CD4-positive, CD25-positive, alpha-beta regulatory T cell (primary cell): ENCODE data around the gene CTAGE4. TPM values are rescaled to one million over a fixed set of nuclear protein-coding genes. Genes with fewer than 3 reads are reported as not detected.

Experiments
- polyA plus RNA-seq, 4 donors: library from polyadenylated mRNA; unstranded; fragments of 300-500 nt; fragmentation: Illumina TruSeq; gene quantifications; one replicate each; pipeline ENCODE4 v1.2.3, GENCODE V29; 2021
- total RNA-seq: library from RNA; stranded (reverse); gene quantifications from one replicate; pipeline ENCODE4 v1.2.3, GENCODE V29; 2022

The CTAGE4 gene
- total and polyA plus RNA-seq, 5 donors from 2014 or later = 0.29 to 3.8 TPM; not detected in 3

Other genes starting within 250 kb of the CTAGE4 start
- not detected for gene OR2F2, start 248.2 kb upstream of the CTAGE4 start, total RNA-seq
- gene OR2F2, start 248.2 kb upstream of the CTAGE4 start, polyA plus RNA-seq = not detected
- not detected for gene OR2F1, start 228.6 kb upstream of the CTAGE4 start, total RNA-seq
- gene OR2F1, start 228.6 kb upstream of the CTAGE4 start, polyA plus RNA-seq = not detected
- gene OR6B1, start 183.1 kb upstream of the CTAGE4 start, total RNA-seq = not detected
- gene OR6B1, start 183.1 kb upstream of the CTAGE4 start, polyA plus RNA-seq = not detected
- not detected for gene OR2A5, start 134.5 kb upstream of the CTAGE4 start, total RNA-seq
- not detected for gene OR2A5, start 134.5 kb upstream of the CTAGE4 start, polyA plus RNA-seq
- not detected for gene OR2A25, start 113.7 kb upstream of the CTAGE4 start, total RNA-seq
- not detected for gene OR2A25, start 113.7 kb upstream of the CTAGE4 start, polyA plus RNA-seq
- not detected for gene OR2A12, start 97.2 kb upstream of the CTAGE4 start, total RNA-seq
- gene OR2A12, start 97.2 kb upstream of the CTAGE4 start, polyA plus RNA-seq = under 1 TPM in 1 of 4 donors, not detected in 3; 0.06 TPM
- not detected for gene OR2A2, start 73.9 kb upstream of the CTAGE4 start, total RNA-seq
- not detected for gene OR2A2, start 73.9 kb upstream of the CTAGE4 start, polyA plus RNA-seq
- not detected for gene OR2A14, start 60.3 kb upstream of the CTAGE4 start, total RNA-seq
- gene OR2A14, start 60.3 kb upstream of the CTAGE4 start, polyA plus RNA-seq = not detected
- 3.5 TPM for gene ARHGEF35, start 12.4 kb downstream of the CTAGE4 start, total RNA-seq
- gene ARHGEF35, start 12.4 kb downstream of the CTAGE4 start, polyA plus RNA-seq = 1 to 10 TPM; 1.7 to 4.2 (median 2.8) TPM
- gene OR2A42, start 56.1 kb downstream of the CTAGE4 start, total RNA-seq = 0.30 TPM
- gene OR2A42, start 56.1 kb downstream of the CTAGE4 start, polyA plus RNA-seq = under 1 TPM in 2 of 4 donors, not detected in 2; 0.14 to 0.24 TPM
- 6.0 TPM for gene OR2A7, start 81.3 kb downstream of the CTAGE4 start, total RNA-seq
- under 1 TPM; 0.17 to 0.98 (median 0.39) TPM for gene OR2A7, start 81.3 kb downstream of the CTAGE4 start, polyA plus RNA-seq
- gene CTAGE8, start 85.8 kb downstream of the CTAGE4 start, total RNA-seq = not detected
- under 1 TPM in 3 of 4 donors, not detected in 1; 0.35 to 0.54 (median 0.46) TPM for gene CTAGE8, start 85.8 kb downstream of the CTAGE4 start, polyA plus RNA-seq
- gene OR2A1, start 129.0 kb downstream of the CTAGE4 start, total RNA-seq = not detected
- under 1 TPM in 3 of 4 donors, not detected in 1; 0.20 to 0.87 (median 0.38) TPM for gene OR2A1, start 129.0 kb downstream of the CTAGE4 start, polyA plus RNA-seq
- gene ARHGEF5, start 171.9 kb downstream of the CTAGE4 start, total RNA-seq = 10.5 TPM
- gene ARHGEF5, start 171.9 kb downstream of the CTAGE4 start, polyA plus RNA-seq = 1 to 10 TPM in 3 of 4 donors, under 1 TPM in 1; 0.67 to 1.9 (median 1.5) TPM
- not detected for gene NOBOX, start 220.2 kb downstream of the CTAGE4 start, total RNA-seq
- not detected for gene NOBOX, start 220.2 kb downstream of the CTAGE4 start, polyA plus RNA-seq